ENCODE results near the gene POU6F2.

DNA sequence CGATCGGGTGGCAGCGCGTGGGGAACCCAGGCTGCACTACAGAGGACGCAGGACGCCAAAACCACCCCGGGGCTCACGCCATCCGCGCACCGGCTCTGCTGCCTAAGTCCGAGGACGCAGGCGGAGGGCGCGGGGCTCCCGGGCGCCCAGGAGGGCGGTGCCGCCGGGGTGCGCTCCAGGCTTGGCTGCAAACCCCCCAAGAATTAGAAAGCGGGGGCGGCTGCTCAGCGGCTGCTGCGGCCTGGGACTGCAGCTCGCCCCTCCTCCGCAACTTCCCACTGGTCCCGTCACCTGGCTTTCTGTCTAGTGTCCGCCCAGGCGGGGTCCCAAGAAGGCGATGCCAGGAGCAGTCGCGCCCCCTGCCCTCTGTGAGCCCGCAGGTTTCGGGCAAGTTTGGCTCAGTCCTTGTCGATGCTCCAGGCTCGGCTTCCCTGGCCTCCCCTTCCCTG, 1.7 kb upstream of the POU6F2 start:
- TF ChIP-seq, protein P1, sequence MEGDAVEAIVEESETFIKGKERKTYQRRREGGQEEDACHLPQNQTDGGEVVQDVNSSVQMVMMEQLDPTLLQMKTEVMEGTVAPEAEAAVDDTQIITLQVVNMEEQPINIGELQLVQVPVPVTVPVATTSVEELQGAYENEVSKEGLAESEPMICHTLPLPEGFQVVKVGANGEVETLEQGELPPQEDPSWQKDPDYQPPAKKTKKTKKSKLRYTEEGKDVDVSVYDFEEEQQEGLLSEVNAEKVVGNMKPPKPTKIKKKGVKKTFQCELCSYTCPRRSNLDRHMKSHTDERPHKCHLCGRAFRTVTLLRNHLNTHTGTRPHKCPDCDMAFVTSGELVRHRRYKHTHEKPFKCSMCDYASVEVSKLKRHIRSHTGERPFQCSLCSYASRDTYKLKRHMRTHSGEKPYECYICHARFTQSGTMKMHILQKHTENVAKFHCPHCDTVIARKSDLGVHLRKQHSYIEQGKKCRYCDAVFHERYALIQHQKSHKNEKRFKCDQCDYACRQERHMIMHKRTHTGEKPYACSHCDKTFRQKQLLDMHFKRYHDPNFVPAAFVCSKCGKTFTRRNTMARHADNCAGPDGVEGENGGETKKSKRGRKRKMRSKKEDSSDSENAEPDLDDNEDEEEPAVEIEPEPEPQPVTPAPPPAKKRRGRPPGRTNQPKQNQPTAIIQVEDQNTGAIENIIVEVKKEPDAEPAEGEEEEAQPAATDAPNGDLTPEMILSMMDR (conservative IDR thresholded peaks at IDR 0.05; ENCODE audit: low read depth, low read length) = no peak
- no peak for TF ChIP-seq EZH2phosphoT487 (IDR thresholded peaks at IDR 0.05; ENCODE audit: borderline replicate concordance, low read length)
- TF ChIP-seq EZH2 (IDR thresholded peaks at IDR 0.05; ENCODE audit: low read length, unreplicated experiment) = no peak

Data from PC-3 (cell line).